IPS-15b (cell line): Measurements from ENCODE around the gene KIAA1217.
A peak's percentile ranks its signal among the peaks of the same experiment; 100 is the strongest.

Experiments
- H3K27me3 ChIP-seq: one replicate; pipeline ENCODE4 v1.6.1; 2013; ENCODE audit warnings: low read length; ENCODE audit not compliant: control insufficient read depth, insufficient read depth
- H3K36me3 ChIP-seq: one replicate; pipeline ENCODE4 v1.6.1; 2013; ENCODE audit warnings: low read length; ENCODE audit not compliant: control insufficient read depth, insufficient read depth
- H3K4me1 ChIP-seq: one replicate; pipeline ENCODE4 v1.6.1; 2013; ENCODE audit warnings: mild to moderate bottlenecking, low read length; ENCODE audit not compliant: control insufficient read depth, insufficient read depth
- H3K4me3 ChIP-seq: one replicate; pipeline ENCODE4 v1.5.1; 2013; ENCODE audit warnings: low read depth, low read length
- H3K9ac ChIP-seq: one replicate; pipeline ENCODE4 v1.6.1; 2013; ENCODE audit warnings: low read depth, mild to moderate bottlenecking, low read length
- H3K9me3 ChIP-seq: one replicate; pipeline ENCODE4 v1.6.1; 2013; ENCODE audit warnings: mild to moderate bottlenecking, low read length; ENCODE audit not compliant: control insufficient read depth, insufficient read depth

The KIAA1217 gene

GRCh38 chr10:24235471-24235870 is 26.5 kb downstream of the KIAA1217 start:
- Histone ChIP-seq H3K4me1 (peaks cover 15% of the 10 kb centered on the region), H3K9me3 (no peaks in the 10 kb centered on the region), H3K4me3 (no peak overlapping the region), H3K27me3 (no peaks in the 10 kb centered on the region), H3K9ac (no peak overlapping the region), H3K36me3 (no peaks in the 10 kb centered on the region)

GRCh38 chr10:24237801-24238395 is 29.0 kb downstream of the KIAA1217 start:
- peaks cover 15% of the 10 kb centered on the region for H3K4me1 ChIP-seq
- H3K4me3 ChIP-seq: no peak overlapping the region
- no peaks in the 10 kb centered on the region for H3K9me3 ChIP-seq
- no peaks in the 10 kb centered on the region for H3K36me3 ChIP-seq
- H3K9ac ChIP-seq: no peak overlapping the region
- H3K27me3 ChIP-seq: no peaks in the 10 kb centered on the region

GRCh38 chr10:24238519-24239247 is 29.7 kb downstream of the KIAA1217 start:
- H3K4me3 ChIP-seq: no peak overlapping the region
- H3K4me1 ChIP-seq: peaks cover 15% of the 10 kb centered on the region
- H3K36me3 ChIP-seq: no peaks in the 10 kb centered on the region
- no peaks in the 10 kb centered on the region for H3K27me3 ChIP-seq
- no peaks in the 10 kb centered on the region for H3K9me3 ChIP-seq
- no peak overlapping the region for H3K9ac ChIP-seq

GRCh38 chr10:24239289-24240040 is 30.5 kb downstream of the KIAA1217 start:
- H3K27me3 ChIP-seq: no peaks in the 10 kb centered on the region
- H3K9ac ChIP-seq: no peak overlapping the region
- H3K9me3 ChIP-seq: no peaks in the 10 kb centered on the region
- H3K36me3 ChIP-seq: no peaks in the 10 kb centered on the region
- peaks cover 15% of the 10 kb centered on the region for H3K4me1 ChIP-seq
- no peak overlapping the region for H3K4me3 ChIP-seq

- Histone ChIP-seq H3K9ac (no peak overlapping the region), H3K4me3 (no peak overlapping the region)
Measured at GRCh38 chr10:24240041-24240751, 31.3 kb downstream of the KIAA1217 start.

GRCh38 chr10:24241536-24242040 is 32.6 kb downstream of the KIAA1217 start:
- no peaks in the 10 kb centered on the region for H3K9me3 ChIP-seq
- H3K4me1 ChIP-seq: peaks cover 15% of the 10 kb centered on the region
- H3K27me3 ChIP-seq: no peaks in the 10 kb centered on the region
- no peaks in the 10 kb centered on the region for H3K36me3 ChIP-seq
- no peak overlapping the region for H3K9ac ChIP-seq
- no peak overlapping the region for H3K4me3 ChIP-seq

More at GRCh38 chr10:24240041-24240751, 31.3 kb downstream of the KIAA1217 start:
- Histone ChIP-seq H3K27me3 (no peaks in the 10 kb centered on the region), H3K4me1 (peaks cover 15% of the 10 kb centered on the region), H3K9me3 (no peaks in the 10 kb centered on the region), H3K36me3 (no peaks in the 10 kb centered on the region)

GRCh38 chr10:24242562-24242961 is 33.6 kb downstream of the KIAA1217 start:
- Histone ChIP-seq H3K4me1 (peaks cover 15% of the 10 kb centered on the region), H3K4me3 (no peak overlapping the region), H3K9ac (no peak overlapping the region), H3K9me3 (no peaks in the 10 kb centered on the region), H3K36me3 (no peaks in the 10 kb centered on the region), H3K27me3 (no peaks in the 10 kb centered on the region)

GRCh38 chr10:24246365-24246764 is 37.4 kb downstream of the KIAA1217 start:
- H3K4me3 ChIP-seq: no peak overlapping the region
- H3K27me3 ChIP-seq: no peaks in the 10 kb centered on the region
- H3K9ac ChIP-seq: no peak overlapping the region
- H3K36me3 ChIP-seq: no peaks in the 10 kb centered on the region
- H3K4me1 ChIP-seq: no peaks in the 10 kb centered on the region
- H3K9me3 ChIP-seq: no peaks in the 10 kb centered on the region

- Histone ChIP-seq H3K36me3 (no peaks in the 10 kb centered on the region), H3K9ac (no peak overlapping the region), H3K4me3 (no peak overlapping the region), H3K9me3 (no peaks in the 10 kb centered on the region), H3K4me1 (peaks cover 6% of the 10 kb centered on the region), H3K27me3 (no peaks in the 10 kb centered on the region)
Measured at GRCh38 chr10:24247841-24248240, 38.9 kb downstream of the KIAA1217 start.

GRCh38 chr10:24249829-24250415 is 41.0 kb downstream of the KIAA1217 start:
- Histone ChIP-seq H3K9ac (peak overlapping the region; percentile 9), H3K36me3 (no peaks in the 10 kb centered on the region), H3K27me3 (no peaks in the 10 kb centered on the region), H3K4me3 (no peak overlapping the region), H3K9me3 (no peaks in the 10 kb centered on the region), H3K4me1 (peaks cover 6% of the 10 kb centered on the region)

- H3K4me3 ChIP-seq: no peak overlapping the region
- H3K9ac ChIP-seq: no peak overlapping the region
- no peaks in the 10 kb centered on the region for H3K9me3 ChIP-seq
- no peaks in the 10 kb centered on the region for H3K36me3 ChIP-seq
- H3K27me3 ChIP-seq: no peaks in the 10 kb centered on the region
- H3K4me1 ChIP-seq: peaks cover 18% of the 10 kb centered on the region
Measured at GRCh38 chr10:24251547-24251946, 42.6 kb downstream of the KIAA1217 start.
